H9 (cell line): ENCODE measurements around the gene AP1G2. TPM values are rescaled to one million over a fixed set of nuclear protein-coding genes. Genes with fewer than 3 reads are reported as not detected.

Source experiments
- DNase-seq: peaks from one replicate; pipeline ENCODE4 v3.0.0-alpha.2; 2017
- H2AFZ ChIP-seq: one replicate; pipeline ENCODE4 v1.6.1; 2013; ENCODE audit warnings: mild to moderate bottlenecking, low read length, control low read depth, moderate library complexity
- H2AK5ac ChIP-seq: 2 replicates; pipeline ENCODE4 v1.6.1; 2013; ENCODE audit warnings: low read length, control low read depth, mixed read lengths; ENCODE audit not compliant: insufficient read length
- H2BK120ac ChIP-seq: one replicate; pipeline ENCODE4 v1.6.1; 2013; ENCODE audit warnings: low read depth, mild to moderate bottlenecking, low read length, control low read depth, inconsistent platforms; ENCODE audit not compliant: poor library complexity, severe bottlenecking
- H2BK12ac ChIP-seq: 2 replicates; pipeline ENCODE4 v1.6.1; 2013; ENCODE audit warnings: low read length, control low read depth, mixed read lengths, low read depth; ENCODE audit not compliant: insufficient read length
- H2BK15ac ChIP-seq: 2 replicates; pipeline ENCODE4 v1.6.1; 2013; ENCODE audit warnings: low read depth, low read length, control low read depth
- H2BK20ac ChIP-seq: one replicate; pipeline ENCODE4 v1.6.1; 2013; ENCODE audit warnings: low read depth, mild to moderate bottlenecking, low read length, control low read depth, inconsistent platforms; ENCODE audit not compliant: poor library complexity, severe bottlenecking
- H2BK5ac ChIP-seq: 2 replicates; pipeline ENCODE4 v1.6.1; 2013; ENCODE audit warnings: low read length, control low read depth, mixed read lengths; ENCODE audit not compliant: insufficient read length
- H3K14ac ChIP-seq: 2 replicates; pipeline ENCODE4 v1.6.1; 2013; ENCODE audit warnings: low read length, control low read depth; ENCODE audit not compliant: insufficient read depth
- H3K18ac ChIP-seq: 2 replicates; pipeline ENCODE4 v1.6.1; 2013; ENCODE audit warnings: low read depth, mild to moderate bottlenecking, mixed read lengths, low read length, control low read depth; ENCODE audit not compliant: insufficient read length
- H3K23ac ChIP-seq: 2 replicates; pipeline ENCODE4 v1.6.1; 2013; ENCODE audit warnings: low read length, control low read depth, mixed read lengths, low read depth; ENCODE audit not compliant: insufficient read length
- H3K23me2 ChIP-seq: 2 replicates; pipeline ENCODE4 v1.6.1; 2013; ENCODE audit warnings: low read depth, mild to moderate bottlenecking, mixed read lengths, low read length, control low read depth; ENCODE audit not compliant: insufficient read length, poor library complexity, severe bottlenecking
- H3K27ac ChIP-seq: 2 replicates; pipeline ENCODE4 v1.5.1; 2013; ENCODE audit warnings: low read length, control low read depth, mixed read lengths, low read depth; ENCODE audit not compliant: insufficient read length
- H3K27me3 ChIP-seq: 2 replicates; pipeline ENCODE4 v1.6.1; 2013; ENCODE audit warnings: low read length, control low read depth, inconsistent platforms; ENCODE audit not compliant: insufficient read depth
- H3K4ac ChIP-seq: 2 replicates; pipeline ENCODE4 v1.6.1; 2013; ENCODE audit warnings: low read depth, mild to moderate bottlenecking, control low read depth, inconsistent platforms, low read length, moderate library complexity
- H3K4me1 ChIP-seq: 2 replicates; pipeline ENCODE4 v1.6.1; 2013; ENCODE audit warnings: low read length, control low read depth, inconsistent platforms; ENCODE audit not compliant: insufficient read depth
- H3K4me2 ChIP-seq: 2 replicates; pipeline ENCODE4 v1.6.1; 2013; ENCODE audit warnings: low read length, control low read depth, mixed read lengths; ENCODE audit not compliant: insufficient read length, insufficient read depth
- H3K56ac ChIP-seq: 2 replicates; pipeline ENCODE4 v1.6.1; 2013; ENCODE audit warnings: low read depth, mild to moderate bottlenecking, mixed read lengths, low read length, control low read depth; ENCODE audit not compliant: insufficient read length
- H3K79me1 ChIP-seq: 2 replicates; pipeline ENCODE4 v1.6.1; 2013; ENCODE audit warnings: low read depth, mild to moderate bottlenecking, moderate library complexity, low read length, control low read depth, inconsistent platforms; ENCODE audit not compliant: insufficient read depth, poor library complexity, severe bottlenecking
- H3K79me2 ChIP-seq: 2 replicates; pipeline ENCODE4 v1.6.1; 2013; ENCODE audit warnings: low read length, control low read depth, inconsistent platforms; ENCODE audit not compliant: insufficient read depth
- H3K9ac ChIP-seq: 2 replicates; pipeline ENCODE4 v1.6.1; 2013; ENCODE audit warnings: low read length, control low read depth, mixed read lengths; ENCODE audit not compliant: insufficient read length; ENCODE audit errors: extremely low read depth
- H3K9me3 ChIP-seq: one replicate; pipeline ENCODE4 v1.6.1; 2013; ENCODE audit warnings: low read depth, low read length, inconsistent platforms; ENCODE audit not compliant: control insufficient read depth
- H3T11ph ChIP-seq: one replicate; pipeline ENCODE4 v1.6.1; 2013; ENCODE audit warnings: mild to moderate bottlenecking, low read length, control low read depth, inconsistent platforms
- H4K20me1 ChIP-seq: one replicate; pipeline ENCODE4 v1.6.1; 2013; ENCODE audit not compliant: control insufficient read depth, insufficient read length, insufficient read depth
- H4K5ac ChIP-seq: 2 replicates; pipeline ENCODE4 v1.6.1; 2013; ENCODE audit warnings: low read depth, mild to moderate bottlenecking, mixed read lengths, low read length, control low read depth; ENCODE audit not compliant: insufficient read length
- H4K8ac ChIP-seq: replicated peaks from 2 replicates; pipeline ENCODE4 v1.6.1; 2013; ENCODE audit warnings: low read length, control low read depth, mixed read lengths, low read depth; ENCODE audit not compliant: insufficient read length
- H4K91ac ChIP-seq: 2 replicates; pipeline ENCODE4 v1.6.1; 2013; ENCODE audit warnings: low read depth, mild to moderate bottlenecking, moderate library complexity, mixed read lengths, low read length, control low read depth; ENCODE audit not compliant: insufficient read length
- H3K27ac Mint-ChIP-seq, 3 experiments: 2 replicates in 2 of 3; 3 replicates in 1 of 3; pipeline ENCODE4 v1.8.0; 2020 to 2021; ENCODE audit warnings: mixed read lengths in 3 of 3, mild to moderate bottlenecking in 1 of 3, moderate library complexity in 1 of 3
- H3K27me3 Mint-ChIP-seq: 2 replicates; pipeline ENCODE4 v1.8.0; 2021; ENCODE audit warnings: low read depth, mild to moderate bottlenecking, moderate library complexity, mixed read lengths
- H3K36me3 Mint-ChIP-seq, 3 experiments: 2 replicates in 2 of 3; 3 replicates in 1 of 3; pipeline ENCODE4 v1.8.0; 2020 to 2021; ENCODE audit warnings: low read depth in 3 of 3, mixed read lengths in 3 of 3; ENCODE audit not compliant: insufficient read depth in 1 of 3
- H3K4me1 Mint-ChIP-seq, 2 experiments: 2 replicates each; pipeline ENCODE4 v1.8.0; 2020; ENCODE audit warnings: mixed read lengths in 2 of 2
- H3K4me3 Mint-ChIP-seq, 2 experiments: 2 replicates in 1 of 2; 3 replicates in 1 of 2; pipeline ENCODE4 v1.8.0; 2020 to 2021; ENCODE audit warnings: mild to moderate bottlenecking in 2 of 2, mixed read lengths in 2 of 2, moderate library complexity in 1 of 2
- H3K9me3 Mint-ChIP-seq, 2 experiments: 2 replicates in 1 of 2; 3 replicates in 1 of 2; pipeline ENCODE4 v1.8.0; 2020; ENCODE audit warnings: mild to moderate bottlenecking in 2 of 2, mixed read lengths in 2 of 2, moderate library complexity in 1 of 2
- CTCF ChIP-seq: fragments of 200-600 bp; sonication (generic); conservative IDR thresholded peaks from 3 replicates; pipeline ENCODE4 v1.8.0; 2021; ENCODE audit warnings: antibody characterized with exemption, mild to moderate bottlenecking
- WGBS: extraction: QIAGEN DNeasy Blood & Tissue Kit; methylation state at CpG from one replicate; pipeline ENCODE4 v1.1.7; 2013; ENCODE audit warnings: missing lambda C conversion rate, low lambda C conversion rate, mixed read lengths; ENCODE audit not compliant: insufficient read length; ENCODE audit errors: extremely low coverage; 5-methylcytosine and 5-hydroxymethylcytosine counted together
- total RNA-seq: library from RNA; stranded (reverse); gene quantifications from 2 replicates; pipeline ENCODE4 v1.2.1, GENCODE V29; 2021

The AP1G2 gene
- total RNA-seq, 1 experiment from 2014 or later = 107 TPM

GRCh38 chr14:23539248-23540140 lies 28.1 kb downstream of the AP1G2 start:
- no peaks in the 10 kb centered on the region; a peak in 1 of 5 replicates for H3K9me3 Mint-ChIP-seq

More at GRCh38 chr14:23539248-23540140, 28.1 kb downstream of the AP1G2 start:
- Histone ChIP-seq H4K20me1 (no peaks in the 10 kb centered on the region), H3K27ac (peak overlapping the region; percentile 96), H4K5ac (peak overlapping the region; percentile 48), H2AFZ (no peak overlapping the region), H3K4me1 (peaks cover 26% of the 10 kb centered on the region; the same call in 1 of the 2 replicates), H3K9me3 (no peaks in the 10 kb centered on the region), H3K4me2 (peak overlapping the region; percentile 89), H2BK20ac (no peak overlapping the region), H2AK5ac (peak overlapping the region; percentile 43), H3K18ac (peak overlapping the region; percentile 58), H2BK15ac (no peak overlapping the region), H3K27me3 (no peaks in the 10 kb centered on the region), H3K9ac (peak overlapping the region; percentile 50), H4K91ac (peak overlapping the region; percentile 10), H3K14ac (peak overlapping the region; percentile 83; the same call in 1 of the 2 replicates), H3K23ac (no peak overlapping the region), H3K56ac (peak overlapping the region; percentile 57), H3K4ac (peak overlapping the region; percentile 48; the same call in 1 of the 2 replicates), H3T11ph (peak overlapping the region; percentile 21), H3K23me2 (peaks cover 19% of the 10 kb centered on the region), H4K8ac (no peak overlapping the region), H2BK120ac (peak overlapping the region; percentile 79), H3K79me1 (no peaks in the 10 kb centered on the region), H3K79me2 (no peaks in the 10 kb centered on the region; the same call in 1 of the 2 replicates), H2BK12ac (peak overlapping the region; percentile 74), H2BK5ac (peak overlapping the region; percentile 60)
- peak; percentile 88 for TF ChIP-seq CTCF
- no CpG with 5 or more reads among the region's 10 CpGs for WGBS
- peaks cover 57 to 59% of the 10 kb centered on the region in 2 experiments for H3K4me1 Mint-ChIP-seq
- no peaks in the 10 kb centered on the region for H3K27me3 Mint-ChIP-seq
- peak; percentile 85 for DNase-seq
- peaks cover 21 to 36% (median 27%) of the 10 kb centered on the region in 3 experiments; a peak in 6 of 7 replicates for H3K36me3 Mint-ChIP-seq
- H3K27ac Mint-ChIP-seq = peak overlapping the region; percentile 98 to 99 (median 99)
- peak overlapping the region; percentile 80 to 89 for H3K4me3 Mint-ChIP-seq
